NK-92 (cell line): ENCODE results near the gene SLC12A6.
A peak's percentile ranks its signal among the peaks of the same experiment; 100 is the strongest.
"Not testable (repeated sequence)": the region's sequence is repeated elsewhere in the genome, so short reads cannot be mapped to it uniquely, and the experiment has no call there.

Source experiments
- DNase-seq: peaks from one replicate; lab custom pipeline; 2025; ENCODE audit not compliant: unreplicated experiment; lab: John Stamatoyannopoulos, UW

SLC12A6 gene

GRCh38 chr15:34337557-34338306 lies at the start of gene SLC12A6:
SLC12A6 (minus strand) TSS chr15:34337781; CDS start chr15:34336680, 1,101 bp downstream.
- peak; percentile 55 for DNase-seq

GRCh38 chr15:34381829-34382521 lies 44.4 kb upstream of the SLC12A6 start:
- DNase-seq: not testable (repeated sequence)

GRCh38 chr15:34380491-34380890 lies 42.9 kb upstream of the SLC12A6 start:
- not testable (repeated sequence) for DNase-seq

GRCh38 chr15:34376856-34377255 lies 39.3 kb upstream of the SLC12A6 start:
- no peak for DNase-seq

- not testable (repeated sequence) for DNase-seq
Measured at GRCh38 chr15:34375541-34375940, 38.0 kb upstream of the SLC12A6 start.

GRCh38 chr15:34374816-34375215 lies 37.2 kb upstream of the SLC12A6 start:
- DNase-seq: no peak

- DNase-seq: no peak
Measured at GRCh38 chr15:34373951-34374350, 36.4 kb upstream of the SLC12A6 start.

- no peak for DNase-seq
Measured at GRCh38 chr15:34370643-34371042, 33.1 kb upstream of the SLC12A6 start.

GRCh38 chr15:34370129-34370528 lies 32.5 kb upstream of the SLC12A6 start:
- no peak for DNase-seq

- peak; percentile 45 for DNase-seq
Measured at GRCh38 chr15:34367101-34368081, 29.8 kb upstream of the SLC12A6 start, which contains the start of gene LPCAT4. LPCAT4 (minus strand) TSS chr15:34367196; CDS start chr15:34367100, 96 bp downstream.

- DNase-seq: no peak
Measured at GRCh38 chr15:34366271-34367065, 28.9 kb upstream of the SLC12A6 start.

GRCh38 chr15:34365836-34366235 lies 28.3 kb upstream of the SLC12A6 start:
- no peak for DNase-seq

- DNase-seq: no peak
Measured at GRCh38 chr15:34365091-34365825, 27.7 kb upstream of the SLC12A6 start.

GRCh38 chr15:34364041-34364440 lies 26.5 kb upstream of the SLC12A6 start:
- DNase-seq: no peak

GRCh38 chr15:34362047-34362773 lies 24.6 kb upstream of the SLC12A6 start:
- DNase-seq: no peak

- no peak for DNase-seq
Measured at GRCh38 chr15:34361278-34361677, 23.7 kb upstream of the SLC12A6 start.

GRCh38 chr15:34360298-34360697 lies 22.7 kb upstream of the SLC12A6 start:
- DNase-seq: no peak

- no peak for DNase-seq
Measured at GRCh38 chr15:34359416-34359815, 21.8 kb upstream of the SLC12A6 start.

- DNase-seq: no peak
Measured at GRCh38 chr15:34358948-34359347, 21.4 kb upstream of the SLC12A6 start.
